IMR-90 (cell line): ENCODE data around the gene DPP10. TPM values are rescaled to one million over a fixed set of nuclear protein-coding genes. Genes with fewer than 3 reads are reported as not detected.

ENCODE experiments used
- ATAC-seq: fragments of 200-7000 bp; cut with Tn5 transposase; 2 replicates; pipeline ENCODE4 v1.9.1; 2020; ENCODE audit warnings: low read depth, mild to moderate bottlenecking, moderate library complexity
- BruUV-seq: library from RNA; stranded (reverse); fragments of 400-500 nt; replicated peaks from 2 replicates; lab custom pipeline; 2021; lab: Mats Ljungman, UMichigan
- CTCF ChIA-PET: fragments of 300-600 bp; formaldehyde crosslinking; extraction: SDS; loops from one replicate; lab custom pipeline; 2021; ENCODE audit warnings: antibody characterized with exemption; lab: Yijun Ruan, JAX
- POLR2A ChIA-PET: fragments of 300-600 bp; sonication (Branson Sonifier 250); formaldehyde crosslinking; loops from one replicate; lab custom pipeline; 2022; ENCODE audit warnings: antibody characterized with exemption; ENCODE audit not compliant: unreplicated experiment; lab: Charles Lee
- DNase-seq: peaks from one replicate; pipeline ENCODE4 v3.0.0; 2013
- H2AFZ ChIP-seq: replicated peaks from 2 replicates; pipeline ENCODE3; 2013; ENCODE audit warnings: low read length, mild to moderate bottlenecking; ENCODE audit not compliant: poor library complexity
- H2AK5ac ChIP-seq: 2 replicates; pipeline ENCODE4 v1.6.1; 2013; ENCODE audit warnings: low read depth, low read length, inconsistent platforms
- H2AK9ac ChIP-seq: replicated peaks from 2 replicates; pipeline ENCODE3; 2013; ENCODE audit warnings: mild to moderate bottlenecking, low read depth, low read length, moderate library complexity; ENCODE audit not compliant: poor library complexity
- H2BK120ac ChIP-seq: 2 replicates; pipeline ENCODE4 v1.6.1; 2013; ENCODE audit warnings: low read depth, low read length, inconsistent platforms
- H2BK15ac ChIP-seq: 3 replicates; pipeline ENCODE4 v1.6.1; 2013; ENCODE audit warnings: low read depth, low read length, inconsistent platforms
- H2BK20ac ChIP-seq: 2 replicates; pipeline ENCODE4 v1.6.1; 2013; ENCODE audit warnings: low read depth, mild to moderate bottlenecking, inconsistent platforms, low read length, moderate library complexity
- H2BK5ac ChIP-seq: 2 replicates; pipeline ENCODE4 v1.6.1; 2013; ENCODE audit warnings: mild to moderate bottlenecking, low read depth, low read length, inconsistent platforms; ENCODE audit not compliant: poor library complexity, severe bottlenecking
- H3K14ac ChIP-seq: replicated peaks from 2 replicates; pipeline ENCODE4 v1.6.1; 2013; ENCODE audit warnings: low read depth, low read length, inconsistent platforms
- H3K18ac ChIP-seq: 2 replicates; pipeline ENCODE4 v1.6.1; 2013; ENCODE audit warnings: low read depth, low read length, control low read depth
- H3K23ac ChIP-seq: 2 replicates; pipeline ENCODE4 v1.6.1; 2013; ENCODE audit warnings: low read depth, low read length, inconsistent platforms
- H3K27ac ChIP-seq: 2 replicates; pipeline ENCODE4 v1.5.1; 2013; ENCODE audit warnings: mild to moderate bottlenecking, control low read depth, low read length; ENCODE audit not compliant: insufficient read depth
- H3K27me3 ChIP-seq: 2 replicates; pipeline ENCODE4 v1.6.1; 2013; ENCODE audit warnings: low read length; ENCODE audit not compliant: control insufficient read depth, insufficient read depth
- H3K36me3 ChIP-seq: 2 replicates; pipeline ENCODE4 v1.6.1; 2013; ENCODE audit warnings: low read length, mixed read lengths; ENCODE audit not compliant: control insufficient read depth, insufficient read depth
- H3K4ac ChIP-seq: 2 replicates; pipeline ENCODE4 v1.6.1; 2013; ENCODE audit warnings: low read depth, low read length, inconsistent platforms
- H3K4me1 ChIP-seq: 2 replicates; pipeline ENCODE4 v1.6.1; 2013; ENCODE audit warnings: low read length, mixed read lengths; ENCODE audit not compliant: control insufficient read depth, insufficient read depth
- H3K4me2 ChIP-seq: 2 replicates; pipeline ENCODE4 v1.6.1; 2013; ENCODE audit warnings: low read depth, mild to moderate bottlenecking, control low read depth, low read length, moderate library complexity
- H3K4me3 ChIP-seq: 2 replicates; pipeline ENCODE4 v1.5.1; 2013; ENCODE audit warnings: low read depth, mild to moderate bottlenecking, control low read depth, low read length, moderate library complexity; ENCODE audit not compliant: insufficient read depth
- H3K56ac ChIP-seq: 2 replicates; pipeline ENCODE4 v1.6.1; 2013; ENCODE audit warnings: low read length, inconsistent platforms; ENCODE audit not compliant: insufficient read depth; ENCODE audit errors: extremely low read depth
- H3K79me1 ChIP-seq, 2 experiments: 2 replicates each; pipeline ENCODE4 v1.6.1; 2013; ENCODE audit warnings: low read length in 2 of 2, inconsistent platforms in 1 of 2, low read depth in 1 of 2
- H3K9ac ChIP-seq: 2 replicates; pipeline ENCODE4 v1.6.1; 2013; ENCODE audit warnings: low read depth, low read length, control low read depth
- H3K9me1 ChIP-seq: 2 replicates; pipeline ENCODE4 v1.6.1; 2013; ENCODE audit warnings: low read length, inconsistent platforms; ENCODE audit not compliant: insufficient read depth
- H3K9me3 ChIP-seq: 2 replicates; pipeline ENCODE4 v1.6.1; 2013; ENCODE audit warnings: low read length; ENCODE audit not compliant: control insufficient read depth, insufficient read depth
- H4K20me1 ChIP-seq: 2 replicates; pipeline ENCODE4 v1.6.1; 2013; ENCODE audit warnings: low read length, inconsistent platforms; ENCODE audit not compliant: insufficient read depth
- H4K5ac ChIP-seq: 2 replicates; pipeline ENCODE4 v1.6.1; 2013; ENCODE audit warnings: mild to moderate bottlenecking, low read depth, low read length, control low read depth
- H4K8ac ChIP-seq, 2 experiments: 2 replicates each; pipeline ENCODE4 v1.6.1; 2013; ENCODE audit warnings: low read depth in 2 of 2, low read length in 2 of 2, control low read depth in 1 of 2, inconsistent platforms in 1 of 2
- H4K91ac ChIP-seq: 2 replicates; pipeline ENCODE4 v1.6.1; 2013; ENCODE audit warnings: low read depth, low read length, inconsistent platforms; ENCODE audit not compliant: insufficient read depth
- BHLHE40 ChIP-seq: fragments of 150-350 bp; IDR thresholded peaks from 2 replicates; pipeline ENCODE4 v1.6.1; 2016; ENCODE audit warnings: mild to moderate bottlenecking, low read depth, low read length
- CEBPB ChIP-seq: IDR thresholded peaks from 2 replicates; pipeline ENCODE4 v1.6.1; 2012; ENCODE audit warnings: low read depth, low read length, improper control_type of control experiment
- CHD1 ChIP-seq: IDR thresholded peaks from 2 replicates; pipeline ENCODE4 v1.6.1; 2012; ENCODE audit warnings: low read depth, low read length, improper control_type of control experiment
- CTCF ChIP-seq: conservative IDR thresholded peaks from 2 replicates; pipeline ENCODE4 v1.5.1; 2012; ENCODE audit warnings: mild to moderate bottlenecking, low read depth, low read length, improper control_type of control experiment
- MAFK ChIP-seq: IDR thresholded peaks from 2 replicates; pipeline ENCODE4 v1.6.1; 2012; ENCODE audit warnings: low read depth, low read length, improper control_type of control experiment
- MAZ ChIP-seq: IDR thresholded peaks from 2 replicates; pipeline ENCODE4 v1.6.1; 2012; ENCODE audit warnings: low read depth, mild to moderate bottlenecking, low read length, improper control_type of control experiment, moderate library complexity, borderline replicate concordance
- MXI1 ChIP-seq: IDR thresholded peaks from 2 replicates; pipeline ENCODE4 v1.6.1; 2012; ENCODE audit warnings: low read depth, mild to moderate bottlenecking, low read length, moderate library complexity, borderline replicate concordance
- NFE2L2 ChIP-seq: fragments of 150-350 bp; IDR thresholded peaks from 2 replicates; pipeline ENCODE4 v1.6.1; 2016; ENCODE audit warnings: low read depth, mild to moderate bottlenecking, low read length
- POLR2A ChIP-seq: IDR thresholded peaks from 2 replicates; pipeline ENCODE4 v1.6.1; 2012; ENCODE audit warnings: mild to moderate bottlenecking, low read depth, low read length
- RAD21 ChIP-seq: IDR thresholded peaks from 2 replicates; pipeline ENCODE4 v1.6.1; 2012; ENCODE audit warnings: low read length, improper control_type of control experiment
- RCOR1 ChIP-seq: IDR thresholded peaks from 2 replicates; pipeline ENCODE4 v1.6.1; 2012; ENCODE audit warnings: mild to moderate bottlenecking, low read length, improper control_type of control experiment; ENCODE audit not compliant: insufficient replicate concordance
- RFX5 ChIP-seq: IDR thresholded peaks from 2 replicates; pipeline ENCODE4 v1.8.0; 2012; ENCODE audit warnings: low read depth, mild to moderate bottlenecking, low read length, moderate library complexity
- SMC3 ChIP-seq: fragments of 150-350 bp; IDR thresholded peaks from 2 replicates; pipeline ENCODE4 v1.6.1; 2016; ENCODE audit warnings: low read depth, mild to moderate bottlenecking, antibody characterized with exemption, low read length, moderate library complexity
- WGBS, 2 experiments: methylation state at CpG; one replicate each; pipeline versions ENCODE4 v1.1.5 to v1.1.7; 2013; ENCODE audit warnings: missing lambda C conversion rate in 2 of 2; ENCODE audit not compliant: insufficient read length in 1 of 2; ENCODE audit errors: extremely low coverage in 2 of 2; 5-methylcytosine and 5-hydroxymethylcytosine counted together
- dilution Hi-C: fragments of 300-500 bp; cut with HindIII; formaldehyde crosslinking; loops from one replicate; pipeline ENCODE4 v1.14.3; 2018; ENCODE audit warnings: low sequenced_read_pairs; ENCODE audit not compliant: unreplicated experiment
- in situ Hi-C: fragments of 300-500 bp; cut with MboI; formaldehyde crosslinking; loops from 3 replicates; pipeline ENCODE4 v1.14.3; 2019; ENCODE audit warnings: low sequenced_read_pairs, inconsistent platforms, mixed read lengths
- intact Hi-C: fragments of 100-400 bp; cut with micrococcal nuclease; formaldehyde crosslinking; loops from 2 replicates; pipeline ENCODE4 v1.10.0; 2022
- polyA plus RNA-seq, 3 experiments: library from polyadenylated mRNA; depleted of rRNA; stranded (reverse); fragments of >200 nt; gene quantifications; 2 replicates each; pipeline ENCODE4 v1.2.3, GENCODE V29; 2012; ENCODE audit warnings: low replicate concordance in 1 of 3
- total RNA-seq: library from RNA; depleted of rRNA; stranded (reverse); fragments of >200 nt; gene quantifications from 2 replicates; pipeline ENCODE4 v1.2.3, GENCODE V29; 2012

DPP10 gene
- total and polyA plus RNA-seq, 2 of the 4 experiments (the other 2 are of a cell fraction): not detected

DNA sequence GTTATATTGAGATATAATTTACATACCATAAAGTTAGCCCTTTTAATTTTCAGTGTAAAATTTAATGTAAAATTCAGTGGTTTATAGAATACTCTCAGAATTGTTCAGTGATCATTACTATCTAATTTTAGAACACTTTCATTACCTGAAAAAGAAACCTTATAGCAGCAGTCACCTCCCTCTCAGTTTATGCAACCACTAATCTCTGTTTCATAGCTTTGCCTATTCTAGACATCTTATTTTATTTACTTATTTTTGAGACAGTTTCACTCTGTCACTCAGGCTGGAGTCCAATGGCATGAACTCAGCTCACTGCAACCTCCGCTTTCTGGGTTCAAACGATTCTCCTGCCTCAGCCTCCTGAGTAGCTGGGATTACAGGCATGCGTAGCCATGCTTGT, 479.6 kb downstream of the DPP10 start:
- peaks cover 7% of the 10 kb centered on the region for H3K9me3 ChIP-seq
- H3K36me3 ChIP-seq: no peaks in the 10 kb centered on the region
- H4K8ac ChIP-seq: no peak overlapping the region
- intact Hi-C loops (no loop called here), in situ Hi-C loops (no loop called here), dilution Hi-C loops (no loop called here)
- no peak overlapping the region for H2BK5ac ChIP-seq
- DNase-seq (no peak), ATAC-seq (no peak)
- WGBS, 2 experiments: no CpG with 5 or more reads among the region's 3 CpGs
- no peak overlapping the region for H3K4me3 ChIP-seq
- H4K20me1 ChIP-seq: no peaks in the 10 kb centered on the region
- H3K4me2 ChIP-seq: no peak overlapping the region
- H3K79me1 ChIP-seq: no peaks in the 10 kb centered on the region
- no peak overlapping the region for H3K56ac ChIP-seq
- no peak overlapping the region for H4K91ac ChIP-seq
- H3K9ac ChIP-seq: no peak overlapping the region
- no peak overlapping the region for H4K5ac ChIP-seq
- H3K27me3 ChIP-seq: no peaks in the 10 kb centered on the region
- CTCF ChIA-PET: no interaction called here
- no peak overlapping the region for H2AK5ac ChIP-seq
- H3K23ac ChIP-seq: no peak overlapping the region
- TF ChIP-seq CEBPB (no peak), CTCF (no peak), RFX5 (no peak), NFE2L2 (no peak), RCOR1 (no peak), BHLHE40 (no peak), MAFK (no peak), SMC3 (no peak), CHD1 (no peak), MXI1 (no peak), POLR2A (no peak), MAZ (no peak), RAD21 (no peak)
- H3K18ac ChIP-seq: no peak overlapping the region
- no peaks in the 10 kb centered on the region for H3K4me1 ChIP-seq
- H2AK9ac ChIP-seq: no peak overlapping the region
- no peak overlapping the region for H2BK120ac ChIP-seq
- no peak overlapping the region for H3K14ac ChIP-seq
- no peak overlapping the region for H2AFZ ChIP-seq
- H3K9me1 ChIP-seq: no peaks in the 10 kb centered on the region
- H2BK15ac ChIP-seq: no peak overlapping the region
- H3K4ac ChIP-seq: no peak overlapping the region
- no peak overlapping the region for H2BK20ac ChIP-seq
- no TSS peak for BruUV-seq
- H3K27ac ChIP-seq: no peak overlapping the region
- POLR2A ChIA-PET: no interaction called here
